Neuronal stem cell (in vitro differentiated cells): Measurements from ENCODE around the gene FAM110D.

Source experiments
- DNase-seq: peaks from one replicate; pipeline ENCODE4 v3.0.0-alpha.2; 2013; ENCODE audit warnings: low spot score
- H2AFZ ChIP-seq: one replicate; pipeline ENCODE4 v1.6.1; 2013; ENCODE audit warnings: mild to moderate bottlenecking, low read length, inconsistent platforms
- H2AK5ac ChIP-seq: 2 replicates; pipeline ENCODE4 v1.6.1; 2013; ENCODE audit warnings: low read depth, mild to moderate bottlenecking, inconsistent platforms, low read length, moderate library complexity, mixed read lengths
- H2BK120ac ChIP-seq: 2 replicates; pipeline ENCODE4 v1.6.1; 2013; ENCODE audit warnings: low read depth, mild to moderate bottlenecking, inconsistent platforms, low read length, moderate library complexity, mixed read lengths
- H2BK12ac ChIP-seq: one replicate; pipeline ENCODE4 v1.6.1; 2013; ENCODE audit warnings: low read length, inconsistent platforms
- H2BK15ac ChIP-seq: 2 replicates; pipeline ENCODE4 v1.6.1; 2013; ENCODE audit warnings: mild to moderate bottlenecking, low read length, inconsistent platforms, mixed read lengths
- H2BK5ac ChIP-seq: one replicate; pipeline ENCODE4 v1.6.1; 2013; ENCODE audit warnings: inconsistent platforms, mild to moderate bottlenecking, low read length, moderate library complexity
- H3K14ac ChIP-seq: one replicate; pipeline ENCODE4 v1.6.1; 2013; ENCODE audit warnings: low read length, inconsistent platforms
- H3K18ac ChIP-seq: 2 replicates; pipeline ENCODE4 v1.6.1; 2013; ENCODE audit warnings: low read length, inconsistent platforms
- H3K23ac ChIP-seq: 2 replicates; pipeline ENCODE4 v1.6.1; 2013; ENCODE audit warnings: low read depth, mild to moderate bottlenecking, mixed read lengths, low read length, inconsistent platforms; ENCODE audit not compliant: poor library complexity
- H3K27ac ChIP-seq: replicated peaks from 3 replicates; pipeline ENCODE4 v1.5.1; 2013; ENCODE audit warnings: low read length, inconsistent platforms
- H3K27me3 ChIP-seq, 3 experiments: 2 replicates each; pipeline ENCODE4 v1.6.1; 2013; ENCODE audit warnings: low read length in 3 of 3, mild to moderate bottlenecking in 2 of 3, inconsistent platforms in 1 of 3, low read depth in 1 of 3, mixed read lengths in 1 of 3, moderate library complexity in 1 of 3; ENCODE audit not compliant: control insufficient read depth in 3 of 3, insufficient read depth in 3 of 3
- H3K36me3 ChIP-seq, 2 donors: replicated peaks in 1 of 2; 2 replicates each; pipeline ENCODE4 v1.6.1; 2013; ENCODE audit warnings: low read length in 2 of 2; ENCODE audit not compliant: control insufficient read depth in 2 of 2, insufficient read depth in 2 of 2
- H3K4ac ChIP-seq: 2 replicates; pipeline ENCODE4 v1.6.1; 2013; ENCODE audit warnings: inconsistent platforms, mild to moderate bottlenecking, low read length, moderate library complexity
- H3K4me1 ChIP-seq, 2 donors: 1 replicate in 1 of 2; 2 replicates in 1 of 2; pipeline ENCODE4 v1.6.1; 2013; ENCODE audit warnings: low read length in 2 of 2, low read depth in 1 of 2; ENCODE audit not compliant: control insufficient read depth in 2 of 2, insufficient read depth in 1 of 2
- H3K4me2 ChIP-seq: one replicate; pipeline ENCODE4 v1.6.1; 2013; ENCODE audit warnings: mild to moderate bottlenecking, low read length, inconsistent platforms; ENCODE audit not compliant: insufficient read depth, poor library complexity, severe bottlenecking
- H3K4me3 ChIP-seq, 2 donors: 2 replicates each; pipeline ENCODE4 v1.5.1; 2013; ENCODE audit warnings: low read length in 2 of 2, mild to moderate bottlenecking in 2 of 2, inconsistent platforms in 1 of 2, moderate library complexity in 1 of 2
- H3K79me1 ChIP-seq: one replicate; pipeline ENCODE4 v1.6.1; 2013; ENCODE audit warnings: low read depth, mild to moderate bottlenecking, inconsistent platforms, low read length, moderate library complexity
- H3K9ac ChIP-seq: one replicate; pipeline ENCODE4 v1.6.1; 2013; ENCODE audit warnings: mild to moderate bottlenecking, low read depth, low read length, inconsistent platforms; ENCODE audit not compliant: poor library complexity
- H3K9me3 ChIP-seq, 2 donors: replicated peaks in 1 of 2; 2 replicates each; pipeline versions ENCODE3 to v1.6.1; 2013; ENCODE audit warnings: low read length in 2 of 2, mild to moderate bottlenecking in 2 of 2, inconsistent platforms in 1 of 2, low read depth in 1 of 2, mixed read lengths in 1 of 2, moderate library complexity in 1 of 2; ENCODE audit not compliant: control insufficient read depth in 2 of 2, insufficient read depth in 1 of 2
- H4K8ac ChIP-seq: one replicate; pipeline ENCODE4 v1.6.1; 2013; ENCODE audit warnings: low read depth, mild to moderate bottlenecking, inconsistent platforms, low read length, moderate library complexity
- H4K91ac ChIP-seq: one replicate; pipeline ENCODE4 v1.6.1; 2013; ENCODE audit warnings: low read length, low read depth, mild to moderate bottlenecking, inconsistent platforms; ENCODE audit not compliant: poor library complexity
- WGBS, 2 donors: extraction: QIAGEN DNeasy Blood & Tissue Kit; methylation state at CpG; one replicate each; pipeline ENCODE4 v1.1.7; 2013; ENCODE audit warnings: missing lambda C conversion rate in 2 of 2, mixed read lengths in 1 of 2; ENCODE audit not compliant: insufficient read length in 2 of 2, insufficient replicate concordance in 1 of 2; ENCODE audit errors: extremely low coverage in 2 of 2; 5-methylcytosine and 5-hydroxymethylcytosine counted together

Gene FAM110D

GRCh38 chr1:26154750-26155149 is 4.1 kb upstream of the FAM110D start:
- Histone ChIP-seq H3K23ac (no peak overlapping the region), H2AK5ac (peak overlapping the region; percentile 57), H2BK12ac (no peak overlapping the region), H3K4ac (no peak overlapping the region), H3K79me1 (no peaks in the 10 kb centered on the region), H3K9ac (no peak overlapping the region), H3K4me3 (peak overlapping the region in 1 of 2 donors; percentile 27), H3K18ac (peak overlapping the region; percentile 50), H3K4me1 (peaks cover 36 to 46% of the 10 kb centered on the region in 2 donors), H3K4me2 (peak overlapping the region; percentile 60), H3K27me3 (peaks cover 0 to 22% (median 12%) of the 10 kb centered on the region in 3 experiments), H3K27ac (no peak overlapping the region), H2BK15ac (no peak overlapping the region), H3K9me3 (no peaks in the 10 kb centered on the region), H2BK5ac (no peak overlapping the region), H2AFZ (peak overlapping the region; percentile 87), H2BK120ac (peak overlapping the region; percentile 89), H3K36me3 (no peaks in the 10 kb centered on the region), H4K8ac (no peak overlapping the region), H3K14ac (no peak overlapping the region), H4K91ac (no peak overlapping the region)
- no peak for DNase-seq
- WGBS, 2 donors, result no CpG with 5 or more reads among the region's 9 CpGs

GRCh38 chr1:26155370-26156284 is 3.3 kb upstream of the FAM110D start:
- H3K14ac ChIP-seq, result peak overlapping the region; percentile 66
- H3K36me3 ChIP-seq, result no peaks in the 10 kb centered on the region
- no peak overlapping the region for H4K91ac ChIP-seq
- no peak overlapping the region for H4K8ac ChIP-seq
- no CpG with 5 or more reads among the region's 21 CpGs for WGBS, 2 donors
- H3K18ac ChIP-seq, result peak overlapping the region; percentile 81
- H2AFZ ChIP-seq, result peak overlapping the region; percentile 87
- peak overlapping the region; percentile 57 for H2AK5ac ChIP-seq
- no peak for DNase-seq
- H3K4me1 ChIP-seq, result peaks cover 36 to 46% of the 10 kb centered on the region in 2 donors
- no peaks in the 10 kb centered on the region for H3K79me1 ChIP-seq
- no peak overlapping the region for H2BK5ac ChIP-seq
- H3K4me3 ChIP-seq, result peak overlapping the region in 1 of 2 donors; percentile 27
- no peak overlapping the region for H3K4ac ChIP-seq
- no peak overlapping the region for H3K27ac ChIP-seq
- peaks cover 0 to 16% (median 12%) of the 10 kb centered on the region in 3 experiments for H3K27me3 ChIP-seq
- H2BK15ac ChIP-seq, result peak overlapping the region; percentile 42
- H3K9me3 ChIP-seq, result no peaks in the 10 kb centered on the region
- peak overlapping the region; percentile 80 for H2BK12ac ChIP-seq
- H2BK120ac ChIP-seq, result no peak overlapping the region
- peak overlapping the region; percentile 63 for H3K9ac ChIP-seq
- peak overlapping the region; percentile 60 for H3K4me2 ChIP-seq
- peak overlapping the region; percentile 1 for H3K23ac ChIP-seq

- no peak for DNase-seq
- H3K79me1 ChIP-seq, result no peaks in the 10 kb centered on the region
- no peaks in the 10 kb centered on the region for H3K9me3 ChIP-seq
- H3K4me2 ChIP-seq, result peak overlapping the region; percentile 50
- H3K27ac ChIP-seq, result no peak overlapping the region
- H4K8ac ChIP-seq, result no peak overlapping the region
- no peak overlapping the region for H2BK12ac ChIP-seq
- H3K36me3 ChIP-seq, result no peaks in the 10 kb centered on the region
- no peak overlapping the region for H3K4me3 ChIP-seq
- no peak overlapping the region for H2BK5ac ChIP-seq
- peak overlapping the region; percentile 70 for H2AFZ ChIP-seq
- peak overlapping the region; percentile 81 for H3K18ac ChIP-seq
- H2BK15ac ChIP-seq, result peak overlapping the region; percentile 42
- no peak overlapping the region for H3K14ac ChIP-seq
- peaks cover 42 to 50% of the 10 kb centered on the region in 2 donors for H3K4me1 ChIP-seq
- H3K23ac ChIP-seq, result no peak overlapping the region
- peak overlapping the region; percentile 27 for H2BK120ac ChIP-seq
- no CpG with 5 or more reads among the region's 12 CpGs for WGBS, 2 donors
- peaks cover 0 to 19% (median 14%) of the 10 kb centered on the region in 3 experiments for H3K27me3 ChIP-seq
- no peak overlapping the region for H3K9ac ChIP-seq
- H4K91ac ChIP-seq, result no peak overlapping the region
- no peak overlapping the region for H3K4ac ChIP-seq
- H2AK5ac ChIP-seq, result no peak overlapping the region
Observed at GRCh38 chr1:26156285-26157038, 2.4 kb upstream of the FAM110D start.
